Activated CD4-positive, alpha-beta T cell treated with anti-CD3 and anti-CD28 coated beads, Interleukin-2, amount 50 U/mL, for 24 hours (primary cell): Measurements from ENCODE around the gene MTHFD2L.
"Not testable (repeated sequence)": the region's sequence is repeated elsewhere in the genome, so short reads cannot be mapped to it uniquely, and the experiment has no call there.

Source experiments
- DNase-seq, 2 donors: peaks; one replicate each; pipeline ENCODE4 v3.0.0-alpha.2; 2020; ENCODE audit warnings: low read depth in 1 of 2, low spot score in 1 of 2

Gene MTHFD2L

GRCh38 chr4:74330295-74330750 is 172.4 kb downstream of the MTHFD2L start:
- DNase-seq = no peak

- no peak for DNase-seq
Measured at GRCh38 chr4:74331252-74331651, 173.3 kb downstream of the MTHFD2L start.

GRCh38 chr4:74331944-74332343 is 174.0 kb downstream of the MTHFD2L start:
- no peak for DNase-seq

GRCh38 chr4:74334636-74335035 is 176.7 kb downstream of the MTHFD2L start:
- DNase-seq = no peak

- no peak for DNase-seq
Measured at GRCh38 chr4:74335341-74336021, 177.6 kb downstream of the MTHFD2L start.

GRCh38 chr4:74338792-74339333 is 180.9 kb downstream of the MTHFD2L start:
- no peak for DNase-seq

- no peak for DNase-seq
Measured at GRCh38 chr4:74339501-74339900, 181.6 kb downstream of the MTHFD2L start.

GRCh38 chr4:74340421-74340820 is 182.5 kb downstream of the MTHFD2L start:
- DNase-seq = not testable (repeated sequence)

GRCh38 chr4:74344031-74344430 is 186.1 kb downstream of the MTHFD2L start:
- DNase-seq = no peak
